ENCODE data around the gene LURAP1L. TPM values are rescaled to one million over a fixed set of nuclear protein-coding genes. Genes with fewer than 3 reads are reported as not detected.
"Not testable (repeated sequence)": the region's sequence is repeated elsewhere in the genome, so short reads cannot be mapped to it uniquely, and the experiment has no call there.

The LURAP1L gene
- total RNA-seq, 2 experiments from 2014 or later = not detected

DNA sequence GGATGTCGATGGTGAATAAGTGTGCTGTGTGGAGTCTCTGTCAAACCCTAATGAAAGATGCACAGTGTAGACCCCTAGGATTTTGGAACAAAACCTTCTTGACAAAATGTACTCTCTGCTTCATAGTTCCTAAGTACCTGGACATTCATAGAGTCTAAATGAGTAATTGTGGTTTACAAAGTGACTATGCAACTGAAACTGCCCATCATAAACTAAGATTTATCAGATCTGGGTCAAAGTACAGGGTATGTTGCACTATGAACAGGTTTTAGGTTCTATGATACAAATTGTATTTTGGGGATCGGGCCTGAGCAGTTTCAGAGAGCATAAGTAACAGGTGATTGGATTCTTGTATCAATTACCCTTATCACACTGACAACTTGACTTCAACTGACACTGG lies 79.4 kb downstream of the LURAP1L start:
- no peak overlapping the region for H3K4me3 Mint-ChIP-seq
- CTCF ChIA-PET = no interaction called here
- no peak for ATAC-seq
- no peaks in the 10 kb centered on the region for H3K36me3 Mint-ChIP-seq (ENCODE audit: low read depth)
- no peaks in the 10 kb centered on the region for H3K4me1 Mint-ChIP-seq (ENCODE audit: low read depth)
- POLR2A ChIA-PET = no interaction called here
- H3K27me3 Mint-ChIP-seq (ENCODE audit: low read depth) = no peaks in the 10 kb centered on the region
- no peak for DNase-seq
- H3K27ac Mint-ChIP-seq = no peak overlapping the region
- H3K9me3 Mint-ChIP-seq (ENCODE audit: insufficient read depth) = no peaks in the 10 kb centered on the region

DNA sequence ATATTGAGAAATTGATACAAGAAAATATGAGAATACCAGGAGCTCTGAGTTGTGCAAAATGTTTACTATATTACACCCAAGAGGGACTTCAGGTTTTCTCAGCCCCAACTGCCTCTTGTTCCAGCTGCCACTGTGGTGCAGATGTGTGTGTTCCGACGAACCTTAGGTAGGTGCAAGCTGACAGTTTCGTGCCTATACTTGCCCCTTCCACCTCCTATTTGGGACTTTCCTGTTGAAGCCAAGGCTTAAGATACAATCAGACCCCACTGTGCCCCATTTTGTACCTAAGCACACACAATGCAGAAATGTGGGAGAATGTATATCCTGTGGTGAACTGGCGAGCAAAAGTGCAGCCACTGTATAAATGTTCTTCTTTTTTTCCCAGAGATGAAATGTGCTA lies 80.2 kb downstream of the LURAP1L start:
- ChIA-PET CTCF (no interaction called here), POLR2A (no interaction called here)
- no peaks in the 10 kb centered on the region for H3K36me3 Mint-ChIP-seq (ENCODE audit: low read depth)
- H3K4me3 Mint-ChIP-seq = no peak overlapping the region
- H3K4me1 Mint-ChIP-seq (ENCODE audit: low read depth) = no peaks in the 10 kb centered on the region
- no peaks in the 10 kb centered on the region for H3K9me3 Mint-ChIP-seq (ENCODE audit: insufficient read depth)
- H3K27me3 Mint-ChIP-seq (ENCODE audit: low read depth) = no peaks in the 10 kb centered on the region
- DNase-seq (no peak), ATAC-seq (no peak)
- no peak overlapping the region for H3K27ac Mint-ChIP-seq

DNA sequence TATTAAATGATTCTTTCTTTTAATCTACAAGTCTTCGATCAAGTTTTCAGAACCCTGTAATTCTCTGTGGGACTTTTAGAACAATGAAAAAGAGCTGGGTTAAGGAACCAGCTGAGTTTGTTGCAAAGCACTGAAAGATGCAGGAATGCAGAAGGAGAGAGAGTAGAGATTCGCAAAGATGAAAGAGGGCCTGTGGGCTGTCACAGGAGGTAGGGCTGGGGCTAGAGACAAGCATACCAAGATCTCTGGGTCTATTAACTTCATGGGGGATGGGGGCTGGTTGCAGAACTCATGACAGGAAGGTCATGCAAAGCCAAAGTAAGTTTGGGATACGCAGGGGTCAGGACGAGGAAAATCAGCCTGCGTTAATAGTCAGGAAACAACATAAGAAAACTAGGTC lies 81.8 kb downstream of the LURAP1L start:
- no peaks in the 10 kb centered on the region for H3K4me1 Mint-ChIP-seq (ENCODE audit: low read depth)
- H3K9me3 Mint-ChIP-seq (ENCODE audit: insufficient read depth) = no peaks in the 10 kb centered on the region
- no peak overlapping the region for H3K4me3 Mint-ChIP-seq
- H3K36me3 Mint-ChIP-seq (ENCODE audit: low read depth) = no peaks in the 10 kb centered on the region
- H3K27ac Mint-ChIP-seq = no peak overlapping the region
- ChIA-PET POLR2A (no interaction called here), CTCF (no interaction called here)
- no peak for ATAC-seq
- no peak for DNase-seq
- H3K27me3 Mint-ChIP-seq (ENCODE audit: low read depth) = no peaks in the 10 kb centered on the region

DNA sequence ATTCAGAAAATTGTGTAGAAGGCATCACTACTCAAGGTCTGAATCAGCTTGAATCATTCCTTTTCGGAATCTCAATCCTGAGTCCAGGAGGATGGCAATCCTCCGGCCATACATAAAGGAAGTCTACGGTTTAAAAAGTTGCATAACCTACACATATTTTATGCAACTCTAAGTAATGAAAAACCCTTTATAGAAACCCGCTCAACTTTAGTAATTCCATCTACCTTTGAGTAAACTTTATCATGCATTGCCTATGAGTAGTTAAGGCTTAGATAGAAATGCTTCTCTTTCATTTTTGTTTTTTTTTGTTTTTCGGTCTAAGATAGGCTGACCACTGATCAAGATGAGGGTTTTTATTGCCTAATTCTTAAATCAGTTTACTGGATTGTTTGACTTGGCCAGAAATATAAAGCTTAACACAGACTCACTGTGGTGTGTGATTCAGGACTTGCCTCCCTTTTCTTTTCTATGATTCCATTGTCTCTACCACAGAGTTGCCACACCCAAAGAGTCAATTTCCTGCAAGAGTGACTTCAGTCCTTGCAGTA lies 85.0 kb downstream of the LURAP1L start:
- ATAC-seq (no peak), DNase-seq (no peak)
- Mint-ChIP-seq H3K36me3 (ENCODE audit: low read depth) (no peaks in the 10 kb centered on the region), H3K27ac (no peak overlapping the region), H3K27me3 (ENCODE audit: low read depth) (no peaks in the 10 kb centered on the region), H3K4me1 (ENCODE audit: low read depth) (no peaks in the 10 kb centered on the region), H3K9me3 (ENCODE audit: insufficient read depth) (peaks cover 5% of the 10 kb centered on the region), H3K4me3 (no peak overlapping the region)
- CTCF ChIA-PET = no interaction called here
- POLR2A ChIA-PET = no interaction called here

DNA sequence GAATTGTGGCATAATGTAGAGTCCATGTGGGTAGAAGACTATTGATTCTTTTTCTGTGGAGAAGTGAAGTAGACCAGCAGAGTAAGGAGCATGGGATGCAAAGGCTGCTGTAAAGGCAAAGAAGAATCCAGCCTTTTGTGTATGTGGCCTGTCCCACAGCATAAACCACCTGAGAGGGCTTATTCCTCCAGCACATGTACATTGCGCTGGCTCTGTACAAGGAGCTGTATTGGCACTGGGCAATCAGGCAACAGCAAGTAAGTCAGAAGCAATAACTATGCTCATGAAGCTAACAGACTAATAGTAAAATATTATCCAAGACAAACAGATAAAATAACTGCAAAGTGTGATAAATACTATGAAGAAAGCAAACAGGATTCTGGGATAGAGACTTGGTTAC lies 86.2 kb downstream of the LURAP1L start:
- CTCF ChIA-PET = no interaction called here

DNA sequence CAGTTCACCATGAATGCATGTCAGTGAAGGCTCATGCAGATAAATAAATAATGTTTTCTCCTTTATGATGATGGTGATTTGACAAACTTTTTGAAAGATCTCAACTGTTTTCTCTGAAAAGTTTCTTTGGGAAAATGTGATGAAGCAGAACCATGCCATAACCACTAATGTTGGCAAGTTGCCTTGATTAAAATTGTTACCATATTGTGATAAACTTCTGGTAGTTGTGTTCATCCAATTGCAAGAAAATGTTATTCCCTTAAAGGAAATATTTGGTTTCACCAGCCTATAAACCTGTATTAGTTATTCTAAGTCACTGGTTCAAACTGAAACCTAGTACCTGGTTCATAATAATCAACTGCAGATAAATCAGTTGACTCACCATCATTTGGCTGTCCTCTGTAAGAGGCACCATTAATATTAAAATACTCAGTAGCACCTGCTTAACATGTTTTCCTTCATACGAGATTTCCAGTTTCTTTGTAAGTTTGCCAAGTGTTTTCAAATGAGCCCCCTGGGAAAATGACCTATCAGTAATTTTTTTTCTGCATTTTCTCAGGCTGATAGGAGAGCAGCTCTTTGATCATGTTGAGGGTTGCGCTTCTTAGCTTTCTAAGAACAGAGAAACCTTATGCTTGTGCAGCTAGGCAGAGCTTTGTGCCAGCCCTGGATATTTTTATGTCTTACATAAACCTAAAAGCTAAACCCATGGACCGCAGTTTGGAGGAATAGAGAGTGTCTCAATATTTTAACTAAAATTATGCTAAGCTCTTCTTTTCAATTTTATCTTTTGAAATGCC lies 88.0 kb downstream of the LURAP1L start:
- DNase-seq = no peak
- no peaks in the 10 kb centered on the region for H3K4me1 Mint-ChIP-seq (ENCODE audit: low read depth)
- no peaks in the 10 kb centered on the region for H3K36me3 Mint-ChIP-seq (ENCODE audit: low read depth)
- no peak for ATAC-seq
- H3K4me3 Mint-ChIP-seq = no peak overlapping the region
- H3K9me3 Mint-ChIP-seq (ENCODE audit: insufficient read depth) = peaks cover 5% of the 10 kb centered on the region
- ChIA-PET CTCF (no interaction called here), POLR2A (no interaction called here)
- no peak overlapping the region for H3K27ac Mint-ChIP-seq
- no peaks in the 10 kb centered on the region for H3K27me3 Mint-ChIP-seq (ENCODE audit: low read depth)

More for the DNA sequence above, 86.2 kb downstream of the LURAP1L start:
- Mint-ChIP-seq H3K4me3 (no peak overlapping the region), H3K27me3 (ENCODE audit: low read depth) (no peaks in the 10 kb centered on the region), H3K4me1 (ENCODE audit: low read depth) (no peaks in the 10 kb centered on the region), H3K36me3 (ENCODE audit: low read depth) (no peaks in the 10 kb centered on the region), H3K27ac (no peak overlapping the region), H3K9me3 (ENCODE audit: insufficient read depth) (peaks cover 5% of the 10 kb centered on the region)
- POLR2A ChIA-PET = no interaction called here
- DNase-seq (no peak), ATAC-seq (no peak)

DNA sequence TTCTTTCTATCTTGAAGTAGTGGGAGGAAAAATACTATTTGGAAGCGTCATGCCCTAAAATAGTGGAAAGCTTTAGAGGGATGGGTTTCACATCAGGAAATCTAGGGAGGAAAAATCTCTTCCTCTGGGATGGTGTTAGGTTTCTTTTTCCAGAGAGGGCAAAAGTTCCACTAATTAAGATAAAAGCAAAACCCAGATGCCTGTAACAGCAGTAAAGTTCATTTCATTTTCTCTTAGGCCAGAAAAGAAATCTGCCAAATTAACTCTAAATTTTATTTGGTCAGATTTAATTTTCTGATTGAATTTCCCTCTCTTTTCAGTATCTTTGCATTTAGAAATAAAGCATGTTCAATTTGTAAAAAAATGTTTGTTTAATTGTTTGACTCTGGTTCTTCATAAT lies 88.8 kb downstream of the LURAP1L start:
- ChIA-PET CTCF (no interaction called here), POLR2A (no interaction called here)
- H3K4me3 Mint-ChIP-seq = no peak overlapping the region
- H3K36me3 Mint-ChIP-seq (ENCODE audit: low read depth) = no peaks in the 10 kb centered on the region
- H3K27ac Mint-ChIP-seq = no peak overlapping the region
- ATAC-seq = no peak
- peaks cover 5% of the 10 kb centered on the region for H3K9me3 Mint-ChIP-seq (ENCODE audit: insufficient read depth)
- no peaks in the 10 kb centered on the region for H3K27me3 Mint-ChIP-seq (ENCODE audit: low read depth)
- DNase-seq = no peak
- no peaks in the 10 kb centered on the region for H3K4me1 Mint-ChIP-seq (ENCODE audit: low read depth)

DNA sequence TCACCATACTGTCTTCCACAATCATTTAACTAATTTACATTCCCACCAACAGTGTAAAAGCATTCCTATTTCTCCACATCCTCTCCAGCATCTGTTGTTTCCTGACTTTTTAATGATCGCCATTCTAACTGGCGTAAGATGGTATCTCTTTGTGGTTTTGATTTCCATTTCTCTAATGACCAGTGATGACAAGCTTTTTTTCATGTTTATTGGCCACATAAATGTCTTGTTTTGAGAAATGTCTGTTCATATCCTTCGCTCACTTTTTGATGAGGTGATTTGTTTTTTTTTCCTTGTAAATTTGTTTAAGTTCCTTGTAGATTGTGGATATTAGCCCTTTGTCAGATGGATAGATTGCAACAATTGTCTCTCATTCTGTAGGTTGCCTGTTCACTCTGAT lies 90.6 kb downstream of the LURAP1L start:
- H3K4me1 Mint-ChIP-seq (ENCODE audit: low read depth); POLR2A ChIA-PET; H3K9me3 Mint-ChIP-seq (ENCODE audit: insufficient read depth); H3K4me3 Mint-ChIP-seq; H3K27ac Mint-ChIP-seq; ATAC-seq; CTCF ChIA-PET; H3K27me3 Mint-ChIP-seq (ENCODE audit: low read depth); DNase-seq; H3K36me3 Mint-ChIP-seq (ENCODE audit: low read depth): not testable (repeated sequence)

Other genes with a start within 250 kb of the LURAP1L start
- gene TYRP1, start 81.6 kb upstream of the LURAP1L start, total RNA-seq = not detected